Activated CD8-positive, alpha-beta memory T cell treated with anti-CD3 and anti-CD28 coated beads, Interleukin-2, amount 50 U/mL, for 24 hours (primary cell): Measurements from ENCODE around the gene NPRL2.
A peak's percentile ranks its signal among the peaks of the same experiment; 100 is the strongest.

Experiments used
- DNase-seq: peaks from one replicate; pipeline ENCODE4 v3.0.0-alpha.2; 2020; ENCODE audit errors: extremely low read depth

Gene NPRL2

GRCh38 chr3:50327943-50328691, 22.5 kb downstream of the NPRL2 start, which contains the start of gene TUSC2:
Gene TUSC2 (minus strand): TSS chr3:50328223. CDS start chr3:50328099, 124 bp downstream.
- peak; percentile 91 for DNase-seq

GRCh38 chr3:50327129-50327528, 23.4 kb downstream of the NPRL2 start:
- no peak for DNase-seq

- no peak for DNase-seq
Observed at GRCh38 chr3:50326182-50326541, 24.4 kb downstream of the NPRL2 start.

- DNase-seq: no peak
Observed at GRCh38 chr3:50325497-50326181, 24.9 kb downstream of the NPRL2 start.

- no peak for DNase-seq
Observed at GRCh38 chr3:50325113-50325480, 25.5 kb downstream of the NPRL2 start.

GRCh38 chr3:50324351-50325112, 26.0 kb downstream of the NPRL2 start:
- DNase-seq: peak; percentile 24

- DNase-seq: no peak
Observed at GRCh38 chr3:50323614-50324199, 26.9 kb downstream of the NPRL2 start.

- no peak for DNase-seq
Observed at GRCh38 chr3:50323092-50323600, 27.4 kb downstream of the NPRL2 start.

- DNase-seq: no peak
Observed at GRCh38 chr3:50322386-50323091, 28.0 kb downstream of the NPRL2 start, which contains the start of gene HYAL2. Gene HYAL2 (minus strand): TSS chr3:50322745. CDS start chr3:50320489, 2,256 bp downstream.

GRCh38 chr3:50322115-50322385, 28.5 kb downstream of the NPRL2 start:
- DNase-seq: no peak

GRCh38 chr3:50321336-50322114, 29.1 kb downstream of the NPRL2 start:
- DNase-seq: peak; percentile 54

GRCh38 chr3:50320853-50321335, 29.7 kb downstream of the NPRL2 start:
- DNase-seq: peak; percentile 18

- no peak for DNase-seq
Observed at GRCh38 chr3:50319894-50320625, 30.5 kb downstream of the NPRL2 start.

GRCh38 chr3:50319181-50319893, 31.2 kb downstream of the NPRL2 start:
- no peak for DNase-seq

- DNase-seq: no peak
Observed at GRCh38 chr3:50318615-50319014, 32.0 kb downstream of the NPRL2 start.

- no peak for DNase-seq
Observed at GRCh38 chr3:50318163-50318562, 32.4 kb downstream of the NPRL2 start.

GRCh38 chr3:50317300-50317699, 33.3 kb downstream of the NPRL2 start:
- no peak for DNase-seq

GRCh38 chr3:50316657-50317242, 33.8 kb downstream of the NPRL2 start:
- DNase-seq: no peak

- DNase-seq: no peak
Observed at GRCh38 chr3:50314816-50315215, 35.8 kb downstream of the NPRL2 start.
